Activated T-cell treated with anti-CD3 and anti-CD28 coated beads, Interleukin-2, amount 50 U/mL, for 24 hours (primary cell): ENCODE data around the gene PI4KA.
"Not testable (repeated sequence)": the region's sequence is repeated elsewhere in the genome, so short reads cannot be mapped to it uniquely, and the experiment has no call there.

Experiments used
- DNase-seq: peaks from one replicate; pipeline ENCODE4 v3.0.0-alpha.2; 2020
- H3K27ac Mint-ChIP-seq: 2 replicates; pipeline ENCODE4 v1.8.0; 2020; ENCODE audit warnings: mild to moderate bottlenecking, mixed read lengths
- H3K27me3 Mint-ChIP-seq: 2 replicates; pipeline ENCODE4 v1.8.0; 2020; ENCODE audit warnings: mixed read lengths
- H3K36me3 Mint-ChIP-seq: 2 replicates; pipeline ENCODE4 v1.8.0; 2020; ENCODE audit warnings: low read depth, mixed read lengths
- H3K4me1 Mint-ChIP-seq: 2 replicates; pipeline ENCODE4 v1.8.0; 2020; ENCODE audit warnings: low read depth, mixed read lengths
- H3K4me3 Mint-ChIP-seq: 2 replicates; pipeline ENCODE4 v1.8.0; 2020; ENCODE audit warnings: mild to moderate bottlenecking, moderate library complexity, mixed read lengths
- H3K9me3 Mint-ChIP-seq: 2 replicates; pipeline ENCODE4 v1.8.0; 2020; ENCODE audit warnings: mixed read lengths

The PI4KA gene

DNA sequence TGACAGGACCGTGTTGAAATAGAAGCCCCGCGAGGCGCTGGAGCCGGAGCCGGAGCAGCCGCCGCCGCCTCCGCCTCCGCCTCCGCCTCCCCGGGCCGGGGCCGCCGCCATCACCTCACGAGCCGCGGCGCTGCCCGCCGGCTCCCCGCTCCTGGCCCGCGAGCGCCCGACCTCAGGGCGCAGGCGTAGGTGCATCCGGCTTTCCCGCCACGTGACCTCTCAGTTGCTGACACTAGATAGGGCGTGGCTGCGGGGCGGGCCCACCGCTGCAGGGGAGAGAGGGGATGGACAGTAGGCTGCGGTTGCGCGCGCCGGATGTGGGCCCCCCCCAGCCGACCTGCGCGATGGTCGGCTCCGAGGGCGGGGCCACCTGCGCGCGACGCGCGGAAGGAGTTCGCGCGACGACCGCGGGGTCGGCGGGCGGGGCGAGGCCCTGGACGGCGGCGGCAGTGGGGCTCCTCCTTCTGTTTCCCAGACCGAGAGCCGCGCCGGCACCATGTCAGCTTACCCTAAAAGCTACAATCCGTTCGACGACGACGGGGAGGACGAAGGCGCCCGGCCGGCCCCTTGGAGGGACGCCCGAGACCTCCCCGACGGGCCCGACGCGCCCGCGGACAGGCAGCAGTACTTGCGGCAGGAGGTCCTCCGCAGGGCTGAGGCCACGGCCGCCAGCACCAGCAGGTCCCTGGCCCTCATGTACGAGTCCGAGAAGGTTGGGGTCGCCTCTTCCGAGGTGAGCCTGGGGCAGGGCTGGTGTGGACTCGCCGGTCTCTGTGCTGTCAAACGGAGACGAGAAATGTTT lies at the start of gene PI4KA, which contains the start of gene SNAP29:
PI4KA (minus strand) TSS at position 197 of the 802 bp plus-strand sequence; CDS start at position 111, 86 bp downstream.
SNAP29 (plus strand) TSS at position 393 of the 802 bp plus-strand sequence; CDS start at position 497, 104 bp downstream.
- Mint-ChIP-seq H3K4me1 (peaks cover 63% of the 10 kb centered on the region), H3K4me3 (peak within 1 kb of the TSS; percentile 86), H3K27ac (peak within 1 kb of the TSS; percentile 89), H3K36me3 (peaks cover 40% of the 10 kb centered on the region), H3K27me3 (no peaks in the 10 kb centered on the region), H3K9me3 (no peaks in the 10 kb centered on the region)
- peak; percentile 97 for DNase-seq

DNA sequence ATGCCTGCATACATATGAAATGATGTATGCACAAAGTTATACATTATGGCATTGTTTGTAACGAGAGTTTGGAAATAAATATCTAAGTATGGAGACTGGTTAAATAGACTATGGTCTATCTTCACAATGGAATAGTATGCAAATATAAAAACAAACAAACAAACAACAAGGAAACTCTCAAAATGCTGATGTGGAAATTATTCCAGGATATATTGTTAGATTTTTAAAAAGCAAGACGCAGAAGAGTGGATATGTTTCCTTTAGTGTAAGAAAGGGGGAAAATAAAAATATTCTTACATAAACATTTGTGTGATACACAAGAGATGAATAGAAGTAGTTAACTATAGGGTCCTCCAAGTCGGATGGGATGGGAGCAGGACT lies 47.8 kb upstream of the PI4KA start:
- no peak for DNase-seq
- no peak overlapping the region for H3K4me3 Mint-ChIP-seq
- H3K4me1 Mint-ChIP-seq: peaks cover 5% of the 10 kb centered on the region
- H3K36me3 Mint-ChIP-seq: no peaks in the 10 kb centered on the region
- H3K27ac Mint-ChIP-seq: no peak overlapping the region
- no peaks in the 10 kb centered on the region for H3K27me3 Mint-ChIP-seq
- no peaks in the 10 kb centered on the region for H3K9me3 Mint-ChIP-seq

DNA sequence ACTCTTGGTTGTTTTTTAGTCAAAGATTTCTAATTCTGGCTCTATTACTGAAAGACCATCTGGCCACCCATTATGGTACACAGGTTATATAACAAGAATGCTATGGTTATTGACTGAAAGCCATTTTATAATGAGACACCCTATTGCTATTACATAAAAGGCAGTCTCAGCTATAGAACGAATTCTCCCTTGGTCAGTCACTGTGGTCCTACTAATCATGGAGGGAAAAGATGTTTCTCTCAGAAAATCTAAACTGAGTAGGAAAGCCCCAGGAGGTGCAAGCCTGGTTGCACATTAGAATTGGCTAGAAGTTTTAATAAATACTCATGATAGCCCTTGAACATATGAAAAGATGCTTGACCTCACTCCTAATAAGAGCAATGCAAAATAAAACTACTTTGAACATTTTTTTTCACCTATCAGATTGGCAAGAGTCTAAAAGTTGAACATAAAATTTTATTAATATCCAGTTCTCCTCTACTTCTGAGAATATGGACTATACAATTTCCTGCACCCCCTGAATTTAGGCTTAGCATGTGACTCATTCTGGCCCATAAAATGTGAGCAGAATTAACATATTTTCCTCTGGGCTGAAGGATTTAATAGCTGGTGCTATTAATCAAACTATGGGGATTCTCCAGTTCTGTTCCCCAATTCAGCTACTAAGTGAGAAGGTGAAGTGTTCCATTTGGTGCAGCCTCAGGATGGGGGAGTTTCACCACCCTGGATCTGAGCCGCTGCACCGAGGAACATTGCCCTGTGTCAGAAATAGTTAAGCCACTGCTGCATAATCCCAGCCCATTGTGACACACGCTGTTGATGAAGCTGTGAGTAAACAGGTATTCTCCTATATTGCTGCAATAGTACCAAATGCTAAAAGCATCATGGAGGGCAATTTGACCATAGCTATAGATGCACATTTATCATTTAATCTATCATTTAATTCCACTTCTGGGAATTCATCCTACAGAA lies 47.1 kb upstream of the PI4KA start:
- no peak for DNase-seq

DNA sequence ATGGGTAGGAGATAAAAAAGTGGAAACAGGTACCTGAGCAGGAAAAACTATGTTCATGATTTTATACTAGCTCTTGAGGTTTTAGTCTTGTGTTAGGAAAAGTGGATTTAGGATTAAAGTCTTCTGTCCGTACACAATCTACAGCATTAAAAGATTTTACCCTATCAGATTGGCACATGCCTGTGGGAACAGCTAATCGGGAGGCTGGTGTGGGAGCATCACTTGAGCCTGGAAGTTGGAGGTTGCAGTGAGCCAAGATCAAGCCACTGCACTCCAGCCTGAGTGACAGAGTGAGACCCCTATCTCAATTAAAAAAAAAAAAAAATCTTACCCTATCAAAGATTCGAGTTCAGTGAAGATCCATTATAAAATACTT lies 46.4 kb upstream of the PI4KA start:
- H3K4me3 Mint-ChIP-seq: no peak overlapping the region
- H3K4me1 Mint-ChIP-seq: peaks cover 2% of the 10 kb centered on the region
- no peaks in the 10 kb centered on the region for H3K36me3 Mint-ChIP-seq
- no peak for DNase-seq
- no peaks in the 10 kb centered on the region for H3K27me3 Mint-ChIP-seq
- no peak overlapping the region for H3K27ac Mint-ChIP-seq
- no peaks in the 10 kb centered on the region for H3K9me3 Mint-ChIP-seq

More for the DNA sequence above, 47.1 kb upstream of the PI4KA start:
- Mint-ChIP-seq H3K4me1 (peaks cover 5% of the 10 kb centered on the region), H3K9me3 (no peaks in the 10 kb centered on the region), H3K36me3 (no peaks in the 10 kb centered on the region), H3K27ac (no peak overlapping the region), H3K27me3 (no peaks in the 10 kb centered on the region), H3K4me3 (no peak overlapping the region)

DNA sequence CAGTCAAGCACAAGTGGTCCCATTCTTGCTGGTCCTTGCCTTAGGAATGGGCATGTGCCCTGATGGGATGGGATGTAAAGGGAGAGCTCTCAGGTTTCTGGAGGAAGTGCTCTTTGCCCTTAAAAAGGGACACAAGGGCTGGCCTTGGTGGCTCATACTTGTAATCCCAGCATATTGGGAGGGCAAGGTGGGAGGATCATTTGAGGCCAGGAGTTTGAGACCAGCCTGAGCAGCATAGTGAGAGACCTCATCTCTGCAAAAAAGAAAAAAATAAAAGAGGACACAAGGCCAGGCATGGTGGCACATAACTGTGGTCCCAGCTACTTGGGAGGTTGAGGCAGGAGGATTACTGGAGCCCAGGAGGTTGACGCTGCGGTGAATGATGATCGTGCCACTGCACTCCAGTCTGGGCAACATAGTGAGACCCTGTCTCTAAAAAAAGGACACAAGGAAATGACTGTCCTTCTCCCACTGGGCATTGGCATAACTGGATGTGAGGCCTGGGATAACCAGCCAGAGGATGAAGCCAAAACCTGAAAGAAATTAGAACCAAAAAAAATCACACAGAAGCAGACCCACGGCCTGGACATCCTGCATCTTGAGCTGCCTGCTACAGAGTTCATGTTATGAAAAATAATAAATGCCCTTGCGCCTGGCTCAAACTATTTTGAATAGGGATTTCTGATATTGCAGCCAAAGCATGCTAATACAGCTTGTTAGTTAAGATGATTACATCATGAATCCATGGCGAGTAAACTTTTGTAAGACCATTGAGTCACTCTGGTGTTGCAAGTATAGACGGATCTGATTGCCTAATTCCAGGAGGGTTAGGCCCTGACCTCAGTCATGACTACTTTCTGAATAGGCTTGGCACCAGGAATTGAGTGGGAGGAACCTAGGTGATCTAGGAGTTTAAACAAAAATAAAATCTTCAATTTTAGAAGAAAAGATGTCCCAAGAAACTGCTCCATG lies 45.7 kb upstream of the PI4KA start:
- Mint-ChIP-seq H3K36me3 (no peaks in the 10 kb centered on the region), H3K9me3 (no peaks in the 10 kb centered on the region), H3K4me3 (no peak overlapping the region), H3K27ac (no peak overlapping the region), H3K4me1 (no peaks in the 10 kb centered on the region), H3K27me3 (no peaks in the 10 kb centered on the region)
- DNase-seq: no peak

DNA sequence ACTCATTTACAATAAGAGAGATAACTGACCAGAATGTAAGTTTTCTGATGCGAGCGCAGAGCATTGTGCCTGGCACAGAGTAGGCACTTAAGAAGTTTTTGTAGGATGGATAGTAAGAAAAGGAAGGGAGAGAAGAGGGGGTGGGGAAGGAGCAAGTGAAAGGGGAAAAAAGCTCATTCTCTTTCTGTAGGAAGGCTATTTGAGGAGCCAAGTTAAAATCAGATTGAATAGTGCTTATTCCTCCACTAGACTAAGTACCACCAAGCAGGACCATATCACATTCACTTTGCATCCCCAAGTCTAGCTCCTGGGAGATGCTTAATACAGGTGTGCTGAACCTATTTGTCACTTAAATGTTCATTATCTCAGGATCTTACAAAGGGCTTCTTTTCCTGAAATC lies 44.5 kb upstream of the PI4KA start:
- no peak overlapping the region for H3K27ac Mint-ChIP-seq
- H3K4me3 Mint-ChIP-seq: no peak overlapping the region

DNA sequence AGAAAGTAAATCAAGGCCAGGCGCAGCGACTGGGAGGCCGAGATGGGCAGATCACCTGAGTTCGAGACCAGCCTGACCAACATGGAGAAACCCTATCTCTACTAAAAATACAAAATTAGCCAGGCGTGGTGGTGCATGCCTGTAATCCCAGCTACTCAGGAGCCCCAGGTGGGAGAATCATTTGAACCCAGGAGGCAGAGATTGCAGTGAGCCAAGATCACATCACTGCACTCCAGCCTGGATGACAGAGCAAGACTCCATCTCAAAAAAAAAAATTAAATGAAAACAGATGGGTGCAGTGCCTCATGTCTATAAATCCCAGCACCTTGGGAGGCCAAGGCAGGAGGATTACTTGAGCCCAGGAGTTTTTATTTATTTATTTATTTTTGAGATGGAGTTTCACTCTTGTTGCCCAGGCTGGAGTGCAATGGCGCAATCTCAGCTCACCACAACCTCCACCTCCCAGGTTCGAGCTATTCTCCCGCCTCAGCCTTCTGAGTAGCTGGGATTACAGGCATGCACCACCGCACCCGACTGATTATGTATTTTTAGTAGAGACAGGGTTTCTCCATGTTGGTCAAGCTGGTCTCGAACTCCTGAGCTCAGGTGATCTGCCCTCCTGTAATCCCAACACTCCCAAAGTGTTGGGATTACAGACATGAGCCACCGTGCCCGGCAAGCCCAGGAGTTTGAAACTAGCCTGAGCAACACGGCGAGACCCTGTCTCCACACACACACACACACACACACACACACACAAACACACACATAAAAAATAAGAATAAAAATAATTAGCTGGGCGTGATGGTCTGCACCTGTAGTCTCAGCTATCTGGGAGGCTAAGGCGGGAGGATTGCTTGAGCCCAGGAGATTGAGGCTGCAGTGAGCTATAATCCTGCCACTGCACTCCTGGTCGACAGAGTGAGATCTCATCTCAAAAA lies 42.8 kb upstream of the PI4KA start:
- not testable (repeated sequence) for H3K4me3 Mint-ChIP-seq, H3K27me3 Mint-ChIP-seq, H3K27ac Mint-ChIP-seq, H3K9me3 Mint-ChIP-seq, DNase-seq, H3K36me3 Mint-ChIP-seq, H3K4me1 Mint-ChIP-seq

More for the DNA sequence above, 44.5 kb upstream of the PI4KA start:
- no peaks in the 10 kb centered on the region for H3K4me1 Mint-ChIP-seq
- DNase-seq: no peak
- H3K9me3 Mint-ChIP-seq: no peaks in the 10 kb centered on the region
- no peaks in the 10 kb centered on the region for H3K27me3 Mint-ChIP-seq
- no peaks in the 10 kb centered on the region for H3K36me3 Mint-ChIP-seq

DNA sequence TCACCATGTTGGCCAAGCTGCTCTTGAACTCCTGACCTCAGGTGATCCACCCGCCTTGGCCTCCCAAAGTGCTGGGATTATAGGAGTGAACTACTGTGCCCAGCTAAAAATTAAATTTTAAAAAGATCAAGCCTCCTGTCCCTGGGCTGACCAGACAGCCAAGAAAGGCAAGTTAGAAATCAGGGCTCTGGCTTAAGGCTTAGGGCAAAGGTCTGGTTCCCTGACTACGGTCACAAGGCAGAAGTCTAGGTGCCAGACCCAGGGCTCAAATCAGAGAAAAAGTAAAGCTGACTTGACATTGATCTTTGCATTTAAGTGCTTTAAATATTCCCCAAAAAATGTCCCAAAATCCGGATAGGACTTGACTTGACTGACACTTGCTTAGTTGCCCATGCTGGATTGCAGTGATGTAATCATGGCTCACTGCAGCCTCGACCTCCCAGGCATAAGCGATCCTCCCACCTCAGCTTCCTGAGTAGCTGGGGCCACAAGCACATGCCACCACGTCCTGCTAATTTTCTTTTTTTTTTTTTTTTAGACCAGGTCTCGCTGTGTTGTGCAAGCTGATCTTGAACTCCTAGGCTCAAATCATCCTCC lies 41.3 kb upstream of the PI4KA start:
- no peak overlapping the region for H3K4me3 Mint-ChIP-seq
- H3K4me1 Mint-ChIP-seq: no peaks in the 10 kb centered on the region
- no peak for DNase-seq
- no peaks in the 10 kb centered on the region for H3K36me3 Mint-ChIP-seq
- no peaks in the 10 kb centered on the region for H3K27me3 Mint-ChIP-seq
- H3K9me3 Mint-ChIP-seq: no peaks in the 10 kb centered on the region
- H3K27ac Mint-ChIP-seq: no peak overlapping the region

DNA sequence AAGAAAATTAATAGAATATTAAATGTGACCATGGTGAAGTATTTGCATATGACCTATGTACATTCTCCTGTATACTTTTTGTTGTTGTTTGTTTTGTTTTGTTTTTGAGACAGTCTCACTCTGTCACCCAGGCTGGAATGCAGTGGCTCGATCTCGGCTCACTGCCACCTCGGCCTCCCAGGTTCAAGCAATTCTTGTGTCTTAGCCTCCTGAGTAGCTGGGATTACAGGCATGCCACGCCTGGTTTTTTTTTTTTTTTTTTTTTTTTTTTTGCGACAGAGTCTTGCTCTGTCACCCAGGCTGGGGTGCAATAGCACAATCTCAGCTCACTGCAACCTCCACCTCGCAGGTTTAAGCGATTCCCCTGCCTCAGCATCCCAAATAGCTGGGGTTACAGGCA lies 39.1 kb upstream of the PI4KA start:
- not testable (repeated sequence) for DNase-seq, H3K4me3 Mint-ChIP-seq, H3K4me1 Mint-ChIP-seq, H3K36me3 Mint-ChIP-seq, H3K27me3 Mint-ChIP-seq, H3K27ac Mint-ChIP-seq, H3K9me3 Mint-ChIP-seq

DNA sequence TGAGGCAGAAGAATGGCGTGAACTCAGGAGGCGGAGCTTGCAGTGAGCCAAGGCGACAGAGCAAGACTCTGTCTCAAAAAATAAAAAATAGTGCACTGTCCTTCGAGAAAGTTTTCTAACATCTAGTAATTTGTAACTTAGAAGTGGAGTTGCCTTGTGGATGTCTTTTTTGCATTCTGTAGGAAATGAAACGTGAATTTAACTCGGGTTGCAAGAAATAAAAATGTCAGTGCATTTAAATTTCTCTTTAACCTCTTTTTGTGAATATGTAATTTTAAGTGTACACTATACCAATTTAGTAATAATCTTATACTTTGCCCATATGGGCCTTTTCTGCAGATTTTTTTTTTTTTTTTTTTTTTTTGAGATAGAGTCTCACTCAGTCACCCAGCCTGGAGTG lies 32.4 kb upstream of the PI4KA start:
- H3K36me3 Mint-ChIP-seq: peaks cover 32% of the 10 kb centered on the region
- no peaks in the 10 kb centered on the region for H3K4me1 Mint-ChIP-seq
- DNase-seq: no peak
- no peak overlapping the region for H3K4me3 Mint-ChIP-seq
- H3K27me3 Mint-ChIP-seq: peaks cover 2% of the 10 kb centered on the region
- no peak overlapping the region for H3K27ac Mint-ChIP-seq
- H3K9me3 Mint-ChIP-seq: no peaks in the 10 kb centered on the region

DNA sequence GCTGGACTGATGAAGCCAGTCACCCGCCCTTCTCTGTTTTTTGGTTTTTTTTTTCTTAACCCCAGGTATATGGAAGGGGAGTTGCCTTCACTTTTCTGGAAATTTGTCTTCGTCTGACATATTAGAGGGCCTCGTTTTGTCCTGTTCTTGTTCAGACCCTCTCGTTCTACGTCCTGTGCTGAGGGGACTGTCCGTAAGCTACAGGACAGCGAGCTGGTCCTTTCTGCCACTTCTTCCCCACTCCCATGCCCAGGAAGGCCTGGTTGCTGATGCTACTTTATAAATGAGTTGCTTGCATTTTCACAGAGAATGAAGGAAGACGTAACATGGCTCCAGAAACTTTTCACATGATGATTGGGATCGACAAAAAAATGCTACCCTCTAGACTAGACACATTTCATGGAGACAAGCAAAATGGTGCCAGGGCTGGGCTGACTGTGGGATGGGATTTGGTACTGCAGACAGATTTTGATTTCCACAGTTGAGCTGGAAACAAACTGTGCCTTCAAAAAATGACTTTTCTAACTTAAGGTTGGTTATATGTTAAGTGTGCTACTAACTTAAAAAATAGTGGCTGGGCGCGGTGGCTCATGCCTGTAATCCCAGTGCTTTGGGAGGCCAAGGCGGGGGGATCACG lies 31.4 kb upstream of the PI4KA start:
- no peaks in the 10 kb centered on the region for H3K4me1 Mint-ChIP-seq
- no peaks in the 10 kb centered on the region for H3K9me3 Mint-ChIP-seq
- no peak overlapping the region for H3K4me3 Mint-ChIP-seq
- no peak for DNase-seq
- H3K36me3 Mint-ChIP-seq: peaks cover 40% of the 10 kb centered on the region
- peaks cover 2% of the 10 kb centered on the region for H3K27me3 Mint-ChIP-seq
- no peak overlapping the region for H3K27ac Mint-ChIP-seq

DNA sequence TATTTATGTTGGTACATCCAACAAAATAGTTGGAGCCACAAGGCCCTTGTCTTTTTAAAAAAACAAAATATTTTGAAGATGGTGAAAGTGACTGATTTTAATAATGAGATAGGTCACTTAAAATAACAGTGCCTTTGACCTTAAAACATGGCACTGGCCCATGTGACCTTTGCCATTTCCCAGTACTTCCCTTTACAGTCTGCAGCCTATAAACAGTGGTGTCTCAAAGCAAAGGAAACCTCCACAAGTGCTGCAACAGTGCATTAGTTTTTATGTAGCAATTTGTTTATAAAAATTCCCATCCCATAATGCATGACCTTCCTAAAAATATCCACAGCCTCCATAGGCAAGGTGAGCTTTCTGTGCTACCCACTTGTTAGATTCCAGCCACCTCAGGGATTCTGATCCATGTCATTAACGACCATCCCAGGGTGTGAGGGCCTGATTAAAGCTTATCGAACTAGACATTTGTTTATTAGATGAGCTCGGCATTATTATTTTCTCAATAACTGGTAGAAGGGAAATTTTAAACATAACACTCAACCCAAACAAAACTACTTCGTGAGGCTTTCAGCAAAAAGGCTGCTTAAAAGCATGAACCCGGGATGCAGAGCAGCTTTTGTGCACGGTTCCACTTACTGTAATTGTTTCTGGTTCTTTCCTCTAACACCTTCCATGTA lies 30.6 kb upstream of the PI4KA start:
- Mint-ChIP-seq H3K27ac (no peak overlapping the region), H3K9me3 (no peaks in the 10 kb centered on the region), H3K4me1 (no peaks in the 10 kb centered on the region), H3K27me3 (no peaks in the 10 kb centered on the region), H3K4me3 (no peak overlapping the region), H3K36me3 (peaks cover 47% of the 10 kb centered on the region)
- DNase-seq: no peak
